ENCODE results near the gene TMEM117.

TMEM117 gene

GRCh38 chr12:44389896-44390295 is 554.0 kb downstream of the TMEM117 start:
- no peak for DNase-seq

GRCh38 chr12:44397631-44398030 is 561.8 kb downstream of the TMEM117 start:
- DNase-seq = no peak

GRCh38 chr12:44403185-44403584 is 567.3 kb downstream of the TMEM117 start:
- DNase-seq = no peak

DNA sequence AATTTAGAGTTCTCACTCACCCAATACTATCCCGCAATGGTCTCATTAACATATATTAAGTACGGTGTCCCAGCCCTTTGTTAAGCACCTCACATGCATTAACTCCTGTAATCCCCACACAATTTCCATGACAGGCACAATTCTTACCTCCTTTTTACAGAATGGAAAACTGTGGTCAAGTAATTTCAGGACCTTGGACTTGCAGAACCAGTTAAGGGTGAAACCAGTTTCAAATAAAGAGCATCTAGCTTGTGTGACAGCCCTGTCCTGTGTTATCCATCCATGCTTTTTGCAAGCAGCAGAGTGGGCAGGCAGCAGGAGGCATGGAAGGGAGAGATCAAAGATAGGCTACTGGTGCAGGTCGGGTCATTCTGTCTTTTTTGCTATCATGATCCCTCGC is 569.4 kb downstream of the TMEM117 start:
- no peak for DNase-seq

GRCh38 chr12:44422559-44422958 is 586.7 kb downstream of the TMEM117 start:
- DNase-seq = no peak

DNA sequence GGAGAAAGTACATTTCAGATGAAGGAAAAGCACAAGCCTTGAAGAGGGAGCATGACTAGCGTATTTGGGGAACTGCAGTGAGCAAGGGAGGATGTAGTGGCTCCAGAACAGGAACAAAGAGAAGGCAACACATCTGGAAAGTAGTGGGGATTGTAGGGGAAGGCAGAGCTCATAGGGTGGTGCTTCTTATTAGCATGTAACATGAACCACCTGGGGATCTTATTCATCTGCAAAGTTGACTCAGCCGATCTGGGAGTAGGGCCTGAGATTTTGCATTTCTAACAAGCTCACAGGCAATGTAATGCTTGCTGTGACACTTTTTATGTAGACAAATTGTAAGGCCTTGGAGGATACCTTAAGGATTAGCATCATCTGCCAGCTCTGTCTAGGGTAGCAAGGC is 592.9 kb downstream of the TMEM117 start:
- DNase-seq = no peak

GRCh38 chr12:44431647-44432343 is 595.9 kb downstream of the TMEM117 start:
- no peak for DNase-seq

- no peak for DNase-seq
Measured at GRCh38 chr12:44433659-44434058, 597.8 kb downstream of the TMEM117 start.

GRCh38 chr12:44436756-44437155 is 600.9 kb downstream of the TMEM117 start:
- DNase-seq = no peak
